ENCODE measurements around the gene CALML3.

DNA sequence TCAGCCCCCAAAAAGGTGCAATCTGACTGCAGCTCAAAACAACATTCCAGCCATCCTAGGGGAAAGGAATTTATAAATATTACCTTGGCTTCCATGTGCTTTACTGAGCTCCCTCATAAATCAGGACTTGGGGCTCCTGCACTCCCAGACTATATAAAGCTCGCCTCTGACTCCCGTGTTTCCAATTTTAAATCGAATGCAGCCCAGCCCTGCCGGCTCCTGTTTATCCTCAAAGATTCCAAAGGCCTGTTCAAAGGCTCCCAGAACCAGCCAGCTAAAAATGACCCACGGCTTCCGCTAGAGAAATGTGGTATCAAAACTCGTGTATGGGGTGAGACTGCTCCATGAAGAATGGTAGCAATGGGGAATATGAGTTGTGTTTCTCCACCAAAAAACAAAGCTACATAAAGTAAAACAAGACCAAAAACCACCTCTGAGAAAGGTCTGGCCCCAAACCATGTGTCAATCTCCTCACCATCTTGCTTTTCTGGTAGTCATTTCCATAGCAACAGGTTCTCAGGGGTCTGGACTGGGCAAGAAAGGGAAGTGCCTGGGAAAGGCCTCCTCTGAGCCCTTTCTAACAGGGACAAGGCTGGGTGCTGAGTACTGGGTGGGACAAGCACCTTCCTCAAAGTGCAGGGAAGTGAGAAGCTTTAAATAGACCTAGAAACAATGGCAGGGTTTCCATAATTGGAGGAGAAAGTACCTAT, 5.1 kb downstream of the CALML3 start:
- TF ChIP-seq, protein P1, sequence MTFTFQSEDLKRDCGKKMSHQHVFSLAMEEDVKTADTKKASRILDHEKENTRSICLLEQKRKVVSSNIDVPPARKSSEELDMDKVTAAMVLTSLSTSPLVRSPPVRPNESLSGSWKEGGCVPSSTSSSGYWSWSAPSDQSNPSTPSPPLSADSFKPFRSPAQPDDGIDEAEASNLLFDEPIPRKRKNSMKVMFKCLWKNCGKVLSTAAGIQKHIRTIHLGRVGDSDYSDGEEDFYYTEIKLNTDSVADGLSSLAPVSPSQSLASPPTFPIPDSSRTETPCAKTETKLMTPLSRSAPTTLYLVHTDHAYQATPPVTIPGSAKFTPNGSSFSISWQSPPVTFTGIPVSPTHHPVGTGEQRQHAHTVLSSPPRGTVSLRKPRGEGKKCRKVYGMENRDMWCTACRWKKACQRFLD (CRISPR knock-in tag; IDR thresholded peaks at IDR 0.05; ENCODE audit: borderline replicate concordance), result no peak
- TF ChIP-seq KLF6 (CRISPR knock-in tag; IDR thresholded peaks at IDR 0.05), result no peak
- TF ChIP-seq, protein P2, sequence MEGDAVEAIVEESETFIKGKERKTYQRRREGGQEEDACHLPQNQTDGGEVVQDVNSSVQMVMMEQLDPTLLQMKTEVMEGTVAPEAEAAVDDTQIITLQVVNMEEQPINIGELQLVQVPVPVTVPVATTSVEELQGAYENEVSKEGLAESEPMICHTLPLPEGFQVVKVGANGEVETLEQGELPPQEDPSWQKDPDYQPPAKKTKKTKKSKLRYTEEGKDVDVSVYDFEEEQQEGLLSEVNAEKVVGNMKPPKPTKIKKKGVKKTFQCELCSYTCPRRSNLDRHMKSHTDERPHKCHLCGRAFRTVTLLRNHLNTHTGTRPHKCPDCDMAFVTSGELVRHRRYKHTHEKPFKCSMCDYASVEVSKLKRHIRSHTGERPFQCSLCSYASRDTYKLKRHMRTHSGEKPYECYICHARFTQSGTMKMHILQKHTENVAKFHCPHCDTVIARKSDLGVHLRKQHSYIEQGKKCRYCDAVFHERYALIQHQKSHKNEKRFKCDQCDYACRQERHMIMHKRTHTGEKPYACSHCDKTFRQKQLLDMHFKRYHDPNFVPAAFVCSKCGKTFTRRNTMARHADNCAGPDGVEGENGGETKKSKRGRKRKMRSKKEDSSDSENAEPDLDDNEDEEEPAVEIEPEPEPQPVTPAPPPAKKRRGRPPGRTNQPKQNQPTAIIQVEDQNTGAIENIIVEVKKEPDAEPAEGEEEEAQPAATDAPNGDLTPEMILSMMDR (CRISPR knock-in tag; IDR thresholded peaks at IDR 0.05), result no peak
- TF ChIP-seq, protein P3, sequence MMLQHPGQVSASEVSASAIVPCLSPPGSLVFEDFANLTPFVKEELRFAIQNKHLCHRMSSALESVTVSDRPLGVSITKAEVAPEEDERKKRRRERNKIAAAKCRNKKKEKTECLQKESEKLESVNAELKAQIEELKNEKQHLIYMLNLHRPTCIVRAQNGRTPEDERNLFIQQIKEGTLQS (CRISPR knock-in tag; IDR thresholded peaks at IDR 0.05), result no peak
- TF ChIP-seq NBN (conservative IDR thresholded peaks at IDR 0.05), result no peak
- TF ChIP-seq DNMT3B (CRISPR knock-in tag; conservative IDR thresholded peaks at IDR 0.05), result no peak
- no peak for TF ChIP-seq NFYB (CRISPR knock-in tag; IDR thresholded peaks at IDR 0.05)
- TF ChIP-seq NFRKB (IDR thresholded peaks at IDR 0.05), result no peak
- no peak for TF ChIP-seq ZFX (CRISPR knock-in tag; IDR thresholded peaks at IDR 0.05; ENCODE audit: low read depth)
- no peak for TF ChIP-seq TARDBP (CRISPR knock-in tag; IDR thresholded peaks at IDR 0.05)
- no peak for TF ChIP-seq ETV6 (CRISPR knock-in tag; conservative IDR thresholded peaks at IDR 0.05)
- TF ChIP-seq, protein P4, sequence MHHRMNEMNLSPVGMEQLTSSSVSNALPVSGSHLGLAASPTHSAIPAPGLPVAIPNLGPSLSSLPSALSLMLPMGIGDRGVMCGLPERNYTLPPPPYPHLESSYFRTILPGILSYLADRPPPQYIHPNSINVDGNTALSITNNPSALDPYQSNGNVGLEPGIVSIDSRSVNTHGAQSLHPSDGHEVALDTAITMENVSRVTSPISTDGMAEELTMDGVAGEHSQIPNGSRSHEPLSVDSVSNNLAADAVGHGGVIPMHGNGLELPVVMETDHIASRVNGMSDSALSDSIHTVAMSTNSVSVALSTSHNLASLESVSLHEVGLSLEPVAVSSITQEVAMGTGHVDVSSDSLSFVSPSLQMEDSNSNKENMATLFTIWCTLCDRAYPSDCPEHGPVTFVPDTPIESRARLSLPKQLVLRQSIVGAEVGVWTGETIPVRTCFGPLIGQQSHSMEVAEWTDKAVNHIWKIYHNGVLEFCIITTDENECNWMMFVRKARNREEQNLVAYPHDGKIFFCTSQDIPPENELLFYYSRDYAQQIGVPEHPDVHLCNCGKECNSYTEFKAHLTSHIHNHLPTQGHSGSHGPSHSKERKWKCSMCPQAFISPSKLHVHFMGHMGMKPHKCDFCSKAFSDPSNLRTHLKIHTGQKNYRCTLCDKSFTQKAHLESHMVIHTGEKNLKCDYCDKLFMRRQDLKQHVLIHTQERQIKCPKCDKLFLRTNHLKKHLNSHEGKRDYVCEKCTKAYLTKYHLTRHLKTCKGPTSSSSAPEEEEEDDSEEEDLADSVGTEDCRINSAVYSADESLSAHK (CRISPR knock-in tag; IDR thresholded peaks at IDR 0.05; ENCODE audit: borderline replicate concordance), result no peak
- no peak for TF ChIP-seq GABPA (IDR thresholded peaks at IDR 0.05; ENCODE audit: low read depth, low read length)
- no peak for TF ChIP-seq GABPA (CRISPR knock-in tag; IDR thresholded peaks at IDR 0.05; ENCODE audit: low read depth)
- TF ChIP-seq, protein P5, sequence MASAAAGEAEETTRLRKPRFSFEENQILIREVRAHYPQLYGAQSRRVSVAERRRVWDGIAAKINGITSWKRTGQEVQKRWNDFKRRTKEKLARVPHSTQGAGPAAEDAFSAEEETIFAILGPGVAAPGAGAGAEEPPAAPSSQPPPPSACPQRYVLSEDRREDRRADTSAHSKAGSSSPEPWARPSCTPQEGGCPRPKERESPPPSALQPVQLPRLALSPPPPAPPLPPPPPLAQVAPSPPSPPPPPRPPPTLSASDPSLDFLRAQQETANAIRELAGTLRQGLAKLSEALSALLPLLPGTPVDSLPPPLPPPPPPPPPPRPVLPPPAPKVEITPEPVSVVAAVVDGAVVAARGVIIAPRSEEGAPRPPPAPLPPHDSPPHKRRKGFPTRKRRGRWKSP (CRISPR knock-in tag; IDR thresholded peaks at IDR 0.05), result no peak

Data from HepG2 (cell line).